ENCODE measurements around the gene SMPDL3A.

The SMPDL3A gene

DNA sequence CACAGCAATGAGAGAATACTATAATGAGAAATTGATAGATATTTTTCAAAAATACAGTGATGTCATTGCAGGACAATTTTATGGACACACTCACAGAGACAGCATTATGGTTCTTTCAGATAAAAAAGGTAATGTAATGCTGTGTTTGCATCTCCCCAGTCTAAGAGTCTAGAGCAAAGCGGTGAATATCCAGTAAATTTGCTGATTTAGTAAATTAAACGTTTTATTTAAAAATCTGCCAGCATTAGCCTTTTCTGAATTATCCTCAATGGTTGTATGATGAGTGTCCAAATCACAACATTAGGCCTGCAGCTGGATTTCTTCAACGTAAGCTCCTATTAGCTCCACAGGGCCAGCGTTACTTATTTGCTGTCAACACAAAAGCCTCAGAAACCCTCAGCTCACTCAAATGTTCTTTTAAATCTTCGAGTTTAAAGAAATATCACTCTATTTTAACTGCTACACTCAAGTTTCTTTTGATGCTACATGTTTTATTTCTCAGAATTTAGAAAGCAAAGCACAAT is 16.0 kb downstream of the SMPDL3A start:
- no peak for DNase-seq (ENCODE audit: low spot score)

DNA sequence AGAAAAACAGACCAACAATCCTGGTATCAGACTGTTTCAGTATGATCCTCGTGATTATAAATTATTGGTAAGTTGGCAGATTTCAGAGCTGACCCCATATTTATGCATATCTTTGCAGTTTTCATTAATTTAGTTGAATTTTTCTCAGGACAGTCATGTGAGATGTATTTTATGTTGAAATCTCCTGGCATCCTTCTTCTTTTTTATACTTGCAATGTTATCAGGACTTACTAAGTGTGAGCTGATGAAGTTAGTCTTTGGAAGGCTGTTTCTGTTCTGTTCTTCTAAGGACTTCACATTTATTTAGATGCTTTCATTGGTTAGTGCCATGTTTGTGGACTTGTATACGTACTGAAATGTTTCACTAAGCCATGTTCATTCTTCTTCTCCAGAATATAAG is 17.2 kb downstream of the SMPDL3A start:
- DNase-seq (ENCODE audit: low spot score), result no peak

DNA sequence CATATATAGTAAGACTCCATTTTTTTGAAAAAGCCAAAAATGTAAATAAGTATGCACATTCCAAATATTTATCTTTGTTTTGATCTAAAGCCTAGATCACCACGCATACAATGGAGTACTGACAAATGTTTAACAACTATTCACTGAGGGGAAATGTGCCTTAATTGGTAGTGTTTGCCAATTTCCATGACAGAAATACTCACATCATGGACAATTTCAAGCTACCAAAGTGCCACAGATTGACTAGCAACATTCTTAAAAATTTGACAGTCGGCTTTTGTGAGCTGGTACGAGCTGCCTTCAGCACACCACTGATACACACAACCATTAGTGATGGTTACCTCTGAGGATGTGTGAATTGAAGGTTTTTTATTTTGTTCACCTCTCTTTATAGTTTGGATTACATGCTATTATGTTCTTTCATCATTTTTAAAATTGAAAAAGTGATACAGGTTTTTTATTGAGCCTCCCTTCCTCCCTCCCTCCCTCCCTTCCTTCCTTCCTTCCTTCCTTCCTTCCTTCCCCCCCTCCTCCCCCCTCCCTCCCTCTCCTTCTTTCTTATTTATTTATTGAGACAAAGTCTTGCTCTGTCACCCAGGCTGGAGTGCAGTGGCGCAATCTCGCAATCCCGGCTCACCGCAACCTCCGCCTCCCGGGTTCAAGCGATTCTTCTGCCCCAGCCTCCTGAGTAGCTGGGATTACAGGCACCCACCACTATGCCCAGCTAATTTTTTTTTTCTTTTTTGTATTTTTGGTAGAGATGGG is 19.2 kb downstream of the SMPDL3A start:
- no peak for DNase-seq (ENCODE audit: low spot score)

GRCh38 chr6:122809001-122809400 is 19.9 kb downstream of the SMPDL3A start:
- peak; percentile 52 for DNase-seq (ENCODE audit: low spot score)

DNA sequence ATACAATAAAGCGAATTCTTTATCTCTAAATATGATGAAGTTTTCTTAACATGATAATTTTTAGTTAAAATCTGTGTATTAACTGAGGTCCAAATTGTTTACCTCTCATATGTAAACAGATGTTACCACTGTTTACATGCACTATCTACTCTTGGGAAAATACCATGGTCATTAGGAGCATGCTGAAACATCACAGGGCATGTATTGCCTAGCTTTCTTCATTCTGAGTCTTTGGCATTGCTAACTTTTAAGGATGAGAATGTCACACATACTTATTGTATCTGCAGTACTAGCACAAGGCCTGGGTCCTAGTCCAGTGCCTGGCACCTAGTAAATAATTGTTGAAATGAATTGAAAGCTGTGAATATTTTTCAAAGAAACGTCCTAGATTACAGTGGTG is 20.6 kb downstream of the SMPDL3A start:
- no peak for DNase-seq (ENCODE audit: low spot score)

GRCh38 chr6:122810189-122810588 is 21.1 kb downstream of the SMPDL3A start:
- DNase-seq (ENCODE audit: low spot score), result no peak

GRCh38 chr6:122817358-122817757 is 28.3 kb downstream of the SMPDL3A start:
- no peak for DNase-seq (ENCODE audit: low spot score)

GRCh38 chr6:122817766-122818165 is 28.7 kb downstream of the SMPDL3A start:
- DNase-seq (ENCODE audit: low spot score), result no peak

DNA sequence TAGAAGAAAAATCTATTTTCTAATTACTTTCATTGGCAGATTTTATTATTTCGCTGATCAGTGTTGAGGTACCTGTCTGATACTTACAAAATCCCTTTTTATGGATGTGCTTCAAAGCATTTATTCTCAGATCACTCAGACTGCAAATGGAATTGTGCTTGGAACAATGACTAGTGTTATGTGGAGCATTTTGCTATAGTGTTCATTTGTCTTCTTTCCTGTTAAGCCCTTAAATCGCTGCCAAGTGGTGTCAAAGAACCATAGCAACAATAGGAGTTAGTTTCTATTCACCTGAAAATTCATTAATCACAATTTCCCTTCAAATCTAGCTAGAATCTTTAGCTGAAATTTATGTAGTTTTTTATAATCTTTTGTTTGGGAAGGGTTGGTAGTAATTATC is 29.8 kb downstream of the SMPDL3A start:
- no peak for DNase-seq (ENCODE audit: low spot score)

DNA sequence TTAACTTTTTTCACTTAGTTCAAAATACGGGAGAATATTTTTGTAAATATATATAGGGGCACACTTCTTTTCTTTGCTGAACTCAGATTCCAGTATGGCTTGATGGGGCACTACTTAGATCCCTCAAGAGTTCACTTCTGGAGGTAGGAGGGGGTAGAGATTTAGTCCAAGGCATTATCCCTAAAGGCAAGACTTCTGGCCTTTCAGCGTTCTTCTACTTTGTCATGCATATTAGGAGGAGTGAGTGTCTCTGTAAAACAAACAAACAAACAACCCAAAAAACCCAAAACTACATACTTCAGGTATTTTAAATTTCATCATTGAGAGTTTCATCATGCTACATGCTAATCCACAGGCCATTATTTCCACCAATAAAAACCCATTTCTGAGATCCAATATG is 32.0 kb downstream of the SMPDL3A start:
- DNase-seq (ENCODE audit: low spot score), result no peak

DNA sequence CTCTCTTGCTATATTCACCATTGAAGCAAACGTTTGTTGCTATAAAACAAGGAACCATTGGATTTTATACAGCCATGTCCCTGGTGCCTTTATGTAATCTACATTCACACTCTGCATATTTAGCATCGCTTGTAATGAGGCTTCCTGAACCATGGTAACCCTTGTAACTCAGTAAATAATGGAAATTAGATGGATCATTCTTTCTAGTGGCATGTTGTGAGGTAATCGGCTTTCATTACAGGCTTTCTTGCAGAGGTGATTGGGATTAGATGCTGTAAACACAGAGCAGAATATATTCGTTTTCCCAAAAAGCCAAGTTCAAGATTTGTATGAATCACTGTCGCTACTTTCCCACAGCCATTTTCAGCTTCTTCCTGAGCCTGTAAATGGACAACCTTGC is 36.1 kb downstream of the SMPDL3A start:
- no peak for DNase-seq (ENCODE audit: low spot score)

GRCh38 chr6:122829456-122829855 is 40.4 kb downstream of the SMPDL3A start:
- no peak for DNase-seq (ENCODE audit: low spot score)

- no peak for DNase-seq (ENCODE audit: low spot score)
Measured at GRCh38 chr6:122831511-122831910, 42.5 kb downstream of the SMPDL3A start.

DNA sequence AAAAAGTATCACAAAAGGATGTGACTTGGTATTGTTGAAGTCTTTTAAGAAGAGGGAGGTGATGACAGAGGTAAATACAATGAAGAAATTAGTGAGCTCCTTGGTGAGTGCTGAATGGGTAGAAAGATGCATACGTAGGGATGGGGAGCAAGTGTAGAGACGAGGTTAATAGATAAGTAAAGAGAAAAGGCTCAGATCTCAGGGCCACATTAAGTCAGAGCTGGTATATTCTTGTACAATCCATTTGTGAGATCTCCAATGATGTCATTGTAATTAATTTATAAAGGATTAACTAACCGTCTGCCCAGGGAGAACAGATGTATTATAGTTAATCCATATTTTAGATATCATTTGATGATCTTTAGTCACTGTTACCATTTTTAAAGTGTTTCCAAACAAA is 43.4 kb downstream of the SMPDL3A start:
- DNase-seq (ENCODE audit: low spot score), result no peak

DNA sequence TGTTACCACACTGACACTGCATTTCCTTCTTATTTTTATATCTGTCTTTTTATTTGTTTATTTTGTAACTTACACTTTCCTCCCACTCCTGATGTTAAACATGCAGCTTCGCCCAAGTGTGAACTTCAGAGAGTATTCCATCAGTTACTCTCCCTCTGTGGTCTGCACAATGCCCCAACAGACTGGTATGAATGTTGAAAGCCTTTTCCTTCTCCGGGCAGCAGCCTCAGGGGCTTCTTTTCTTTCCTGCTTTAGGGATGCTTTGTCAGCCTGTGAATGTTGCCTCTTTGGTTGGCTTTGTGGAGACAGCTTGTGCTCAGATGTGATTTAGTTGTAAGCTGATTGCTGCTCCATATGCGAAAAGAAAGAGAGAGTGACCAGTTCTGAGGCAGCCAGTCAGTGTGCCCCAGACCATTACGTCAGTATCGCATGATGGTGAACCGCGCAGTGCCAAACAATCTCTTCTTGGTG is 44.0 kb downstream of the SMPDL3A start:
- DNase-seq (ENCODE audit: low spot score), result peak; percentile 56

GRCh38 chr6:122838060-122838780 is 49.2 kb downstream of the SMPDL3A start:
- peak; percentile 69 for DNase-seq (ENCODE audit: low spot score)

GRCh38 chr6:122839472-122839871 is 50.4 kb downstream of the SMPDL3A start:
- DNase-seq (ENCODE audit: low spot score), result peak; percentile 75

DNA sequence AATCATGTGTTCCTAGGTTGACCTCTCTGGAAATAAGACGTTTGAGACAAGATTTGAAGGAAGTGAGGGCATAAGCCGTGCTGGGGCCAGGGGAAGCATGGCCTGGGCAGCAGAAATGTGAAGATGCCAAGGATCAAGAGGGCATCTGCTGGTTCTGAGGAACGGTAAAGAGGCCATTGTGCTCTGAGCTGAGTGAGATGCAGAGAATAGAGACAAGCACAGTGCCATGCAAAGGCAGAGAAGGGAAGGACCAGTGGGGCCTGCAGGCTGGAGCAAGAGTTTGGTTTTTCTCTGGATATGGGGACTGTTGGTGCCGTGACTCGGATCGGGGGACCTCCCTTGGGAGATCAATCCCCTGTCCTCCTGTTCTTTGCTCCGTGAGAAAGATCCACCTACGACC is 50.8 kb downstream of the SMPDL3A start:
- no peak for DNase-seq (ENCODE audit: low spot score)

DNA sequence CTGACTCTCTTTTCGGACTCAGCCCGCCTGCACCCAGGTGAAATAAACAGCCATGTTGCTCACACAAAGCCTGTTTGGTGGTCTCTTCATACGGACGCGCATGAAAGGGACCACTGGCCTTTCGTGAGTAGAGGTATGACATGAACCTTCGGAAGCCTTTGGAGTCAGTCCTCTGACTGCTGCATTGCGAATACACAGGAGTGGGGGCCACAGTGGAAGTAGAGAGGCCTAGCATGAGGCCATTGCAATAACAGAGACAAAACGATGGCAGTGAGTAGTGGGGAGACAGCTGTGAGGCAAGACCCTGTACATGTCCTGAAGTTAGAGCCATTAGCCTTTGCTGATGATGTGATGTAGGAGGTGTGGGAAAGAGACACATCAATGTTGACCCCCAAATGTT is 56.4 kb downstream of the SMPDL3A start:
- DNase-seq (ENCODE audit: low spot score), result no peak

DNA sequence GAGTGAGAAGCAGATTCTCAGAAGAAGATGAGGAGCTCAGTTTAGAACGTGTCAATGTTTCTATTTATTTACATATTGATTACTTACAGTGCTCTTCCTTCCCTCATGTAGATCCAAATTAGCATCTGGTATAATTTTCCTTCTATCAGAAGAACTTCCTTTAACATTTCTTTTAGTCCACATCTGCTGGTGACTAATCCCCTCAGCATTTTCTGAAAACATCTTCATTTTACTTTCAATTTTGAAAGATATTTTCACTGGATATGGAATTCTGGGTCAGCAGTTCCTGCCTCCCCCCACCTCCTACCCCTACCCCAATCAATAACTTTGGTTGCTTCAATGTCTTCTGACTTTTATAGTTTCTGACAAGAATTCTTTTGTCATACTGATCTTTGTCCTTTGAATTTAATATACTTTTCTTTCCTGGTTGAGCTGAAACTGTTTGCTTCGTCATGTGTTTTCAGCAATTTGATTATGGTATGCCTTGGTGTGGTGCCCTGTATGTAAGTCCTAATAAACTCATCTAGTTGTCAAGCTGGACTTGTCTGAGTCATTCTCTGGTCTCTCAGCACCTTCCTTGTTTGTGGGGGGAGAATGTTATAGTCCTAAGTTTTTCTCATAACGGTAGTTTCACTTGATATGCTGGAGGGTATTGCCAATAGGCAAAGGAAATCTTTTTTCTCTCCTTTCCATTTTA is 57.0 kb downstream of the SMPDL3A start:
- no peak for DNase-seq (ENCODE audit: low spot score)

GRCh38 chr6:122853259-122853995 is 64.4 kb downstream of the SMPDL3A start:
- no peak for DNase-seq (ENCODE audit: low spot score)

All from COLO829 (cell line).